SK-N-SH treated with all-trans-retinoic acid at 6 μM for 48 hours (cell line): ENCODE results near the gene LANCL3.

Experiments
- ATAC-seq: fragments of 200-7000 bp; cut with Tn5 transposase; 3 replicates; pipeline ENCODE4 v1.9.1; 2020; ENCODE audit warnings: mild to moderate bottlenecking, moderate library complexity
- ARNTL ChIP-seq: fragments of 450-650 bp; formaldehyde crosslinking; IDR thresholded peaks from 2 replicates; pipeline ENCODE4 v1.5.0; 2020; ENCODE audit warnings: low read depth, mild to moderate bottlenecking, moderate library complexity, borderline replicate concordance
- CREB5 ChIP-seq: fragments of 250-450 bp; sonication (Bioruptor Pico); IDR thresholded peaks from 2 replicates; pipeline ENCODE4 v1.5.1; 2020; ENCODE audit warnings: low read depth, mild to moderate bottlenecking, moderate library complexity
- CSDC2 ChIP-seq: fragments of 250-450 bp; sonication (Bioruptor Pico); IDR thresholded peaks from 2 replicates; pipeline ENCODE4 v1.5.0; 2020; ENCODE audit warnings: mild to moderate bottlenecking, moderate library complexity
- CSRNP3 ChIP-seq: fragments of 250-450 bp; sonication (Bioruptor Pico); IDR thresholded peaks from 2 replicates; pipeline ENCODE4 v1.5.1; 2021; ENCODE audit warnings: mild to moderate bottlenecking, moderate library complexity
- ESRRG ChIP-seq: fragments of 250-450 bp; sonication (Bioruptor Pico); IDR thresholded peaks from 2 replicates; pipeline ENCODE4 v1.6.1; 2021; ENCODE audit warnings: mild to moderate bottlenecking
- GLIS3 ChIP-seq: fragments of 250-450 bp; sonication (Bioruptor Pico); IDR thresholded peaks from 2 replicates; pipeline ENCODE4 v1.5.0; 2020; ENCODE audit warnings: mild to moderate bottlenecking, moderate library complexity
- OSR1 ChIP-seq: fragments of 250-450 bp; sonication (Bioruptor Pico); IDR thresholded peaks from 2 replicates; pipeline ENCODE4 v1.8.0; 2022; ENCODE audit warnings: moderate library complexity, mild to moderate bottlenecking, inconsistent platforms
- PATZ1 ChIP-seq: fragments of 250-450 bp; sonication (Bioruptor Pico); IDR thresholded peaks from 2 replicates; pipeline ENCODE4 v1.8.0; 2020; ENCODE audit warnings: mild to moderate bottlenecking, moderate library complexity, borderline replicate concordance
- POU6F1 ChIP-seq: fragments of 250-450 bp; sonication (Bioruptor Pico); IDR thresholded peaks from 2 replicates; pipeline ENCODE4 v1.8.0; 2021; ENCODE audit warnings: low read depth, mild to moderate bottlenecking, moderate library complexity, borderline replicate concordance
- PPARA ChIP-seq: fragments of 250-450 bp; sonication (Bioruptor Pico); IDR thresholded peaks from 2 replicates; pipeline ENCODE4 v1.5.0; 2020; ENCODE audit warnings: mild to moderate bottlenecking, borderline replicate concordance
- RARB ChIP-seq: fragments of 250-450 bp; sonication (Bioruptor Pico); IDR thresholded peaks from 2 replicates; pipeline ENCODE4 v1.8.0; 2021; ENCODE audit warnings: mild to moderate bottlenecking, moderate library complexity
- SNAI2 ChIP-seq: fragments of 250-450 bp; sonication (Bioruptor Pico); IDR thresholded peaks from 2 replicates; pipeline ENCODE4 v1.5.0; 2020; ENCODE audit warnings: mild to moderate bottlenecking, moderate library complexity
- TCF4 ChIP-seq: fragments of 250-450 bp; sonication (Bioruptor Pico); IDR thresholded peaks from 2 replicates; pipeline ENCODE4 v1.8.0; 2021; ENCODE audit warnings: mild to moderate bottlenecking, moderate library complexity, borderline replicate concordance
- TOX ChIP-seq: fragments of 250-450 bp; sonication (Bioruptor Pico); IDR thresholded peaks from 2 replicates; pipeline ENCODE4 v1.8.0; 2021; ENCODE audit warnings: mild to moderate bottlenecking, moderate library complexity, borderline replicate concordance
- TSHZ2 ChIP-seq: fragments of 250-450 bp; sonication (Bioruptor Pico); IDR thresholded peaks from 2 replicates; pipeline ENCODE4 v1.5.0; 2020; ENCODE audit warnings: mild to moderate bottlenecking, moderate library complexity
- ZC3H10 ChIP-seq: fragments of 250-450 bp; sonication (Bioruptor Pico); IDR thresholded peaks from 2 replicates; pipeline ENCODE4 v1.5.1; 2021; ENCODE audit warnings: mild to moderate bottlenecking, moderate library complexity
- ZFP30 ChIP-seq: fragments of 450-650 bp; formaldehyde crosslinking; IDR thresholded peaks from 2 replicates; pipeline ENCODE4 v1.5.0; 2022; ENCODE audit warnings: mild to moderate bottlenecking, moderate library complexity
- ZNF565 ChIP-seq: fragments of 450-650 bp; formaldehyde crosslinking; conservative IDR thresholded peaks from 2 replicates; pipeline ENCODE4 v1.5.0; 2020; ENCODE audit warnings: low read depth, mild to moderate bottlenecking, moderate library complexity
- ZNF70 ChIP-seq: fragments of 450-650 bp; formaldehyde crosslinking; IDR thresholded peaks from 2 replicates; pipeline ENCODE4 v1.5.0; 2020; ENCODE audit warnings: mild to moderate bottlenecking, moderate library complexity

Gene LANCL3

GRCh38 chrX:37666516-37666915 is 95.1 kb downstream of the LANCL3 start (continued):
- TF ChIP-seq CSRNP3 (CRISPR knock-in tag) (no peak), ZNF70 (no peak), PPARA (CRISPR knock-in tag) (no peak), RARB (no peak), PATZ1 (CRISPR knock-in tag) (no peak)

GRCh38 chrX:37667141-37667540 is 95.7 kb downstream of the LANCL3 start:
- no peak for ATAC-seq
- TF ChIP-seq ZC3H10 (CRISPR knock-in tag) (no peak), ESRRG (no peak), ZFP30 (no peak), CREB5 (no peak), TCF4 (CRISPR knock-in tag) (no peak), CSDC2 (CRISPR knock-in tag) (no peak)
- TF ChIP-seq, all 23 proteins: peak for 0

- ATAC-seq = no peak
- TF ChIP-seq TSHZ2 = no peak
- TF ChIP-seq ZC3H10 (CRISPR knock-in tag) = no peak
- no peak for TF ChIP-seq OSR1 (CRISPR knock-in tag)
- TF ChIP-seq CSDC2 (CRISPR knock-in tag) = no peak
- no peak for TF ChIP-seq PATZ1 (CRISPR knock-in tag)
- TF ChIP-seq ARNTL (CRISPR knock-in tag) = no peak
- no peak for TF ChIP-seq ESRRG
- no peak for TF ChIP-seq ZFP30
- TF ChIP-seq ZNF565 (CRISPR knock-in tag) = no peak
- TF ChIP-seq TOX (CRISPR knock-in tag) = no peak
- TF ChIP-seq GLIS3 (CRISPR knock-in tag) = no peak
- TF ChIP-seq SNAI2 (CRISPR knock-in tag) = no peak
- no peak for TF ChIP-seq CSRNP3 (CRISPR knock-in tag)
- no peak for TF ChIP-seq RARB
- no peak for TF ChIP-seq POU6F1
These were observed 101.1 kb downstream of the LANCL3 start for GRCh38 chrX:37672563-37672962.
